22Rv1 (cell line): ENCODE measurements around the gene BACH2.

Source experiments
- ZFX ChIP-seq: fragments of 450-650 bp; IDR thresholded peaks from 2 replicates; pipeline ENCODE4 v1.6.1; 2017; ENCODE audit warnings: antibody characterized with exemption, borderline replicate concordance
- TF ChIP-seq, protein P1 (sequence below): fragments of 450-650 bp; IDR thresholded peaks from 2 replicates; pipeline ENCODE4 v1.5.1; 2017; ENCODE audit warnings: mild to moderate bottlenecking

DNA sequence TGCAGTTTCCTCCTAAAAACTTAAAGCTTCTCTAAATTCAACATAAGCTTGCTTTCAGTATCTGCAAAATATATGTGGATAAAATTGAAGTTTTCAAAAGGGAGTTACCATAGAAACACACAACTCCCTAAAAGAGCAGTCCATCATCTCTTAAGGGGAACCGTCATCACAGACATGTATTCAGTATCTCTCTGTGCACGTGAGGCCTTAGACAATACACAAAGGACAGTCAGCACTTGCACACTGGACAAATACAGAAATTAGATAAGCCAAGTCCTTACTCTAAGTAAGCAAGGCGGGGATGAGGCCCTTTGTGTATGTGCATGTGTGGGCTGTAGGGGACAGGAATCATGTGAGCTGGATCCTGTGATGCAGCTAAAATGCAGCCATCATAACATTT, 136.6 kb downstream of the BACH2 start:
- TF ChIP-seq, protein P1, sequence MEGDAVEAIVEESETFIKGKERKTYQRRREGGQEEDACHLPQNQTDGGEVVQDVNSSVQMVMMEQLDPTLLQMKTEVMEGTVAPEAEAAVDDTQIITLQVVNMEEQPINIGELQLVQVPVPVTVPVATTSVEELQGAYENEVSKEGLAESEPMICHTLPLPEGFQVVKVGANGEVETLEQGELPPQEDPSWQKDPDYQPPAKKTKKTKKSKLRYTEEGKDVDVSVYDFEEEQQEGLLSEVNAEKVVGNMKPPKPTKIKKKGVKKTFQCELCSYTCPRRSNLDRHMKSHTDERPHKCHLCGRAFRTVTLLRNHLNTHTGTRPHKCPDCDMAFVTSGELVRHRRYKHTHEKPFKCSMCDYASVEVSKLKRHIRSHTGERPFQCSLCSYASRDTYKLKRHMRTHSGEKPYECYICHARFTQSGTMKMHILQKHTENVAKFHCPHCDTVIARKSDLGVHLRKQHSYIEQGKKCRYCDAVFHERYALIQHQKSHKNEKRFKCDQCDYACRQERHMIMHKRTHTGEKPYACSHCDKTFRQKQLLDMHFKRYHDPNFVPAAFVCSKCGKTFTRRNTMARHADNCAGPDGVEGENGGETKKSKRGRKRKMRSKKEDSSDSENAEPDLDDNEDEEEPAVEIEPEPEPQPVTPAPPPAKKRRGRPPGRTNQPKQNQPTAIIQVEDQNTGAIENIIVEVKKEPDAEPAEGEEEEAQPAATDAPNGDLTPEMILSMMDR = no peak
- no peak for TF ChIP-seq ZFX
